NK-92 treated with Interleukin-12 subunit alpha and Interleukin-12 subunit beta, amount 100 ng/mL, for 24 hours (cell line): ENCODE measurements around the gene GPR142.
"Not testable (repeated sequence)": the region's sequence is repeated elsewhere in the genome, so short reads cannot be mapped to it uniquely, and the experiment has no call there.

Experiments
- DNase-seq: peaks from one replicate; lab custom pipeline; 2025; lab: John Stamatoyannopoulos, UW

GPR142 gene

DNA sequence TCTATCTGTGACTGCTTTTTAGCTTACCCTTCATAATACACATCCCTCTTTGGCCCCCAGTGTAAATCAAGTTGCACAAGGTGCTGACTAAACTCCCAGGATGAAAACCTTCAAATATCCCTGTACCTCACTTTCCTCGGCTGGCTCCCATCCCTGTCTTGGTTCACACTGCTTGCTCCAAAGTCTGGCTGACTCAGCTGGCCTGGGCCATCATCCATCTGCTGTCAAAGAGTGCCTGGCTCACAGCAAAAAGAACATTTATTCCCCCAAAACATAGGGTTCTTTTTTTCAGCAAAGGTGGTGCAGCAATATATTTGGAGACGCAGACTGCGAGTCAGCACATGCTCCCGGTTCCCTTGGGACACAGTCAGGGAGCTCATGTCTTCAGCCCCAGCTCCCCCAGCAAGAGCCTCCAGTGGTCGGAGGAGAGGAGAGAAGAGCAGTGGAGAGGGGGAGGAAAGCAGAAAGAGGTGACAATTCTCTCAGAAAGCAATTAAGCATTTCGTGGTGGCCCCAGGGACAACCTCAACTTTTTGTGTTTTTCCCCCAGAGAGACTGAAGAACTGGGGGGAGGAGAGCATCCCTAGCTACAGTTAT lies 26.1 kb downstream of the GPR142 start:
- DNase-seq = no peak

DNA sequence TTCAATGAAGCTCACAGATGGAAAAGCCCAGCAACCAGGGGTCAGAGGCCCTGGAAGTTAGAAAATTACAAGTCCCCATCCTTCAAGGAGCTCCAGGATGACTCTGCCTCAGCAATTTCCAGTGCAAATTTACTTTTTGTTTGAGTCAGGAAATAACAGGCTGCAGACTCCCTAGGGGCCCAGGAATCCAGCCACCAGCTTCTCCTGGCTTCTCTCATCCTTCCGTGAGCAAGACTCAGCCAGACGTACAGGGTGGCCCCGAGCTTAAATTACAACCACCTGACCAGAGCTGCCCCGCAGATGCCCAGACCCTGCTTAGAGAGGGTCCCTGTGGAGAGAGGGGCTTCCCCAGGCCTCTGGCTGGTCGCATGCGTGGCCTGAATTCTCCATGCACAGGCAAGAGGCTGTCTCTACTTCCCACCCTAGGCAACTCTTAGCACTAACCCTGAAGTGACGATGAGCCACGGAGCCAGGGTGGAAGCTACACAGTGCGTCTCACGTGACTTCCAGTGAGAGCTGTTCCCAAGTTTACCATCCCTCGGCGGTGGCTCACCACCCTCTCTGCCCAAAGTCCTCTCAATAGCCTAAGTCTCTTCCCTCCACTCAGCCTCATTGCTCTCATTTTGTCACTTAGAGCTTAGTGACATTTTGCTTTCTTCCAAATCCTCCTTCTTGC lies 27.1 kb downstream of the GPR142 start:
- no peak for DNase-seq

DNA sequence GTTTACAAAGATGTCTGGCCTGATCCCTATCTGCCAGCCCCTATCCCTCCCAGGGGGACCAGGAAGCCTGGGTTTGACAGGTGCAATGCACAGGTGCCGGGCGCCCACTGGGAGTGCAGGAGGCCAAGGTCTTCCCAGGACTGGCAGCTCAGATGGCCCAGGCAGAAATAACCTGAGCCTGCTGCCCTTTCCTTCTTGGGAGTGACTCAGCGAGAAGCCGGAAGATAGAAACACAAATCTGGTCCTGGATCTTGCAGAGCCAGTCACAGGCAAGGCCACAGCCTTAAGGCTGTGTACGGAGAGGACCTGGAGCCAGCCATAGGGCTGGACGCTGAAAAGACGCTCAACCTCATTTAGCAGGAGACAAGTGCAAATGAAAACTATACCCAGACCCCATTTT lies 27.7 kb downstream of the GPR142 start:
- DNase-seq = no peak

DNA sequence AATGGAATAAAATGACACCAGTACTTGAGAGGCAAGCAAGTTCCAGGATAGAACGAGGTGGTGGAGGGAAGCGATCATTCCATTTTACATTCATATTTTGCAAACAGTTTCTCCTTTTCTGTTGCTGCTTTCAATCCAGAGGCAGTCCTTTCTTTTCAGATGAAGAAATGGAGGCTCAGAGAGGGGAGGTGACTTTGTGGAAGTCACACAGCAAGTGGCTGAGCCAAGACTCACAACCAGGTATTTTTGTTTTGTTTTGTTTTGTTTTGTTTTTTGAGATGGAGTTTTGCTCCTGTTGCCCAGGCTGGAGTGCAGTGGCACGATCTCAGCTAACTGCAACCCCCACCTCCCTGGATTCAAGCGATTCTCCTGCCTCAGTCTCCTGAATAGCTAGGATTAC lies 29.3 kb downstream of the GPR142 start:
- no peak for DNase-seq

DNA sequence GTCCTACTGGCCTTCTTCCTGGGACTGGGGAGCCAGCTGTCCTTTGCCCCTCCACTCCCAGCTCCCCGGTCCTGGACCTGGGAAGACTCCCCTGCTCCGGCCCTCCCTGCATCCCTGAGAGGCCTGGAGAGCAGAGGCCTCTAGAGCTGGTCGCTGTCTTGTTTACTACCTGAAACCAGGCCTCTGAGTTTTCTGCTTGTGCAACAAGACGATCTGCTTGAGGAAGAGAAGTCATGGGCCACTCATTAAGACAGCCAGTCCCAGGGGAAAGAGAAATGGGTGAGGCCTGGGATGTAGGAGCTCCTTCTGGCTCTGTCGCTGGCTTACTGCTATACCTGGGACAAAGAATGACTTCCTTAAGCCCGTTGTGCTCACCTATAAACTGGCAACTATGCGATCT lies 34.7 kb downstream of the GPR142 start:
- no peak for DNase-seq

DNA sequence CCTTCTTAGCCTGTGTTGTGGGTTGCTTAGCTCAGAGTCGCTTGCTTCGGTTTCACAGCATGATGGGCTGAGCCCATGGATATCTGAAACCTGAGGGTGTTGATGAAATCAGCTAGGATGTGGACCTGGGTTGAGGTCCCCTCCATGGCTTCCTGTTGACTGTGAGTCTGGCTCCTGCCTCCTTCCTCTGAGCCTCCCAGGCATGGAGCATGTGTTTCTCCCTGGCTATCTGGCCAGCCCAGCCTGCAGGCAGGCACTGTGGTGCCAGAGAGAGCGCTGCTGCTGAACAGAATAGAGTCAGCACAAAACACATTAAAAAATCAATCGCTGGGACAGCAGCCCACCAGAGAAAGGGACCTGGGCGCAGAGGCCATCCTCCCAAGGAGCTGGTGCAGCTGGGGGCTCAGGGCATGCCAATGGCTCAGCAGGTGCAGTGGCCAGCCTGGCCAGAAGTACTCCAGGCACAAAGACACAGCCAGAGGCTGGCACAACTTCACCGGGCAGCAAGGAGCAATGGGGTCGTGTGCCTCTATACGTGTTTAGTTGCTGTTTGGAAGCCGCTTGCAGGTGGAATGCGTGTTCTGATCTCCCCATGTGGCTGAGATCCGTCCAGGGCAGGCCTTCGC lies 36.3 kb downstream of the GPR142 start:
- DNase-seq = no peak

DNA sequence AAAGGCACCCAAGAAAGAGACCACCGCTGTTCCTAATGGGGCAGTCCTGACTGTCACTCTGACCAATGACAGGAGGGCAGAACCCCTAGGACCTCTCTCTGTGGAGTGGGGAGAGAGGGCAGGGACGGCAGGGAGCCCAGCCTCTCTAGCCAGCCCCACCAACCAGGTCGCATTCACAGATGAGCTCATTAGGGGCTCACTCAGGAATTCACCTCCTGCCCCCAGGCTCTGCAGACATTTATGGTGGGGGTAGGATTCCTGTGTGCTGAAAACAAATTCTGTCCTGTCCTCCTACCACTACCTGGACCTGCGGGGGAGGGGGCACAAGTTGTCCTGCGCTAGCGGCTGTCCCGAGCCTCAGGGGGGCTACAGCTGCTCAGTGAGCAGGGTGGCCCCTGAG lies 36.9 kb downstream of the GPR142 start:
- no peak for DNase-seq

DNA sequence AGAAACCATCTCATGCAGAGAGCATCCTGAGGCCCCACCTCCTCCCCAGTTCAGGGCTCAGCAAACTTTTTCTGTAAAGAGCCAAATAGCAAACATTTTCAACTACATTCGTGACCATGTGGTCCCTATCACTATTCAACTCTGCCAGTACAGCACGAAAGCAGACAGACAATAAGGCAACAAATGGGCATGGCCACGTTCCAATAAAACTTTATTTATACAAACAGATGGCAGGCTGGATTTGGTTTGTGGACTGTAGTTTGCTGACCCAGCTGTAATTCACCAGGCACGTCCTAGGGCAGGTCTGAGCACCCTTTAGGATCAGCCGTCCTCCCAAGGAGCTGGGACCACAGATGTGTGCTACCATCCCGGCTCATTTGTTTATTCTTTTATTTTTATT lies 37.5 kb downstream of the GPR142 start:
- no peak for DNase-seq

DNA sequence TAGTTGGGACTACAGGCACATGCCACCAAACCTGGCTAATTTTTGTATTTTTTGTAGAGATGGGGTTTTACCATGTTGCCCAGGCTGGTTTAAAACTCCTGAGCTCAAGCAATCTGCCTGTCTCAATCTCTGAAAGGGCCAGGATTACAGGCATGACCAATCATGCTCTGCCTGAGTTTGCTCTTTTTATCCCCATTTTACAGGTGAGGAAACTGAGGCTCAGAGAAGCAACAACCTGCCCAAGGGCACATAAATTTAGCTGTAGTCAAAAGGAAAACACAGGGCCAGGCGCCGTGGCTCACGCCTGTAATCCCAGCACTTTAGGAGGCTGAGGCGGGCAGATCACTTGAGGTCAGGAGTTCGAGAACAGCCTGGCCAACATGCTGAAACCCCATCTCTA lies 38.0 kb downstream of the GPR142 start:
- DNase-seq = not testable (repeated sequence)

DNA sequence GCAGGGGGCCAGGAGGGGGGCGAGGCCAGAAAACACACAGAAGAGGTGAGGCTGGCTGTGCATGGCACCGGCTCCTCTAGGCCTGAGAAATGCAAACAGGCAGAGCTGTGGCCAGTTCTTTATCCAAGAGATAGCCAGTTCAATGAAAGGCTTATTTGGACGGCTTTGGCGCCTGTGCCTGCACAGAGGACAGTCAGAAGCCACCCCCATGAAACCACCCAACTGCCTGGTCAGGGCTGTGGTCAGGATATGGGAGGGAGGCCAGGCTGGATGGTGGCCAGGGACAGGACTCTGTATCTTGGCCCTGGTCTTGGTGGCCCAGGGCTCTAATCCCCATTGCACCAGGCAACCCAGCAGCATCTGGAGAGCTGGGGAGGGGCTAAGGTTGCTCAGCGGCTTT lies 40.1 kb downstream of the GPR142 start:
- no peak for DNase-seq

DNA sequence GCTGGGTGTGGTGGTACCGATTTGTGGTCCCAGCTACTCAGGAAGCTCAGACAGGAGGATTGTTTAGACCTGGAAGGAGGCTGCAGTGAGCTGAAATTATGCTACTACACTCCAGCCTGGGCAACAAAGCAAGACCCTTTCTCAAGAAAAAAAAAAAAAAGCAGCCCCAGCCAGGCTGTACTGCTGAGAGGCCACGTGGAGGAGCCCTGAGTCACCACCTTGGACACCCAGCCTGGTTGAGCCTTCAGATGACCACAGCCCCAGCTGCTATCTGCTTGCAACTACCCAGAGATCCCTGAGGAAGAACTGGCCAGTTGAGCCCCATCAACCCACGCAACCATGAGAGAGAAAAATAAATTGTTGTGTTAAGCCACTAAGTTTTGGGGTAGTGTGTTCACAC lies 41.0 kb downstream of the GPR142 start:
- no peak for DNase-seq

DNA sequence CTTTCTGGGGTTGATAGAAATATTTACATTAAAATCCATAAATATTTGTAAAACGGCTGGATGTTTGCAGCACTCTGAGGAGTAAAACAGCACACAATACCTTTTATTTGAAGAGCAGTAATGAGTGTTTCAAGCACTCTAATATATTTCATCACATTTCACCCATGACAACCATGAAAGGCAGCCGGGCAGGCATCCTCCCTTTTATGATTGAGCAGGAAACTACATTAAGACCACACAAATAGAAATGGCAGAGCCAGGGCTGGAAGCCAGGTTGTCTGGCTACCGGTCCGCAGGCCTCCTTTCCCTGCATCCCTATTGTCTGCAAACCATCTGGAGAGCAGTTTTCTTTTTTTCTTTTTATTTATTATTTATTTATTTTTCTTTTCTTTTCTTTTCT lies 41.5 kb downstream of the GPR142 start:
- DNase-seq = no peak

DNA sequence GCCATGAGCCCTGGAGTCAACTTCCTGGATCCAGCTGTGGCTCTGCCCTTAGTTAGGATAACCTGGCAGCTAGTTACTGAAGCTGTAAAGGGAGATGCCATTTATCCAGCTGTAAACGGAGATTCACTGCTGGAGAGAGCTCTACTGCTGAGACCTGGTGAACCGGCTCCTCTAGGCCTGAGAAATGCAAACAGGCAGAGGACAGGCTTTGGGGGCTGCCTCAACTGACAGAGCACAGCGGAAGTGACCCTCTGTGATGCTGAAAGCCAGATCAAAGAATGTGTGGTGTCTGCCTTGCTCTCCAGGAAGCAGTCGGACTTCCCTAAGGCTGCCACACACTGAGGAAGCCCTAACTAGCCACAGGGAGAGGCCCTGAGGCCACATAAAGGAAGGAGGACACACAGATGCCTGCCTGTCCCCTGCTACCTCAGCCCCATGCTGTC lies 42.7 kb downstream of the GPR142 start:
- no peak for DNase-seq

DNA sequence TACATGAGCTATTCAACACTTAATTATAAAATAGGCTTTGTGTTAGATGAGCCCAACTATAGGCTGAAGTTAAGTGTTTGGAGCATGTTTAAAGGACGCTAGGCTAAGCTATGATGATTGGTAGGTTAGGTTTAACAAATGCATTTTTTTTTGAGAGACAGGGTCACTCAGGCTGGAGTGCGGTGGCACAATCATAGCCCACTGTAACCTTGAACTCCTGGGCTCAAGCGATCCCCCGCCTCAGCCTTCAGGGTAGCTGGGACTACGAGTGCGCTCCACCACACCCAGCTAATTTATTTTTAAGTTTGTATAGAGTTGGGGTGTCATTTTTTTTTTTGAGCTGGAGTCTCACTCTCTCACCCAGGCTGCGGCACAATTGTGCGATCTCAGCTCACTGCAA lies 45.3 kb downstream of the GPR142 start:
- DNase-seq = no peak

DNA sequence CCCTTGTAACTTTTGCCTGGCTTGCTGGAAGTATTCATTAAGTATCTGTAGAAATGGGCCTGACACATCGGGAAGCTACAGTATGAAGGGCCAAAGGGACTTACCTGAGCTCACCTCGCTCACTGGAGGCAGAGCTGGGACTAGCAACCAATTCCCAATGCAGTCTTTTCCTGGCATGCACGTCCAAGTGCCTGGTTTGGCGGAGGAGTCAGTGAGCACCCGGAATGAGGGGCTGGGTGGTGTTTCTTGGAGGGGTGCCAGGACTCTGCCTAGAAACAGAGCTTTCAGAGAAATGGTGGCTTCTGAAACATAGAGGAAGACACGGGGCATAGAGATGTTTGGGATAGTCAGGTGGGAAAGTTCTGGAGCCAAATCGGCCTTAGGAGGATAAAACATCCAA lies 46.2 kb downstream of the GPR142 start:
- no peak for DNase-seq

DNA sequence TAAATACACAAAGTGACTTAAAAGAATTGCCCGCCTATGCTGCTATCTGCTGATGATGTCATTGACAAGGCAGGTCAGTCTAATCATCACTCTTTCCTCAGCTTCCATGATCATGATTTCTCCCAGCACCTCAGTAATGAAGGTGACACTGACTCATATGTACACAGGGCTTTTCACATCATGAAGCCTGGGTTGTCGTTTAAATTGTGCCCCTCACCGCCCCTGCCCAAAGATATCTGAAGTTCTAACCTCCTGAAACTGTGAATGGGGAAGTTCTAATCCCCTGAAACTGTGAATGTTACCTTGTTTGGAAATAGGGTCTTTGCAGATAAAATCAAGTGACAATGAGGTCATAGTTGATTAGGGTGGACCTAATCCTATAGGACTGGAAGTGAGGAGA lies 47.2 kb downstream of the GPR142 start:
- DNase-seq = no peak

DNA sequence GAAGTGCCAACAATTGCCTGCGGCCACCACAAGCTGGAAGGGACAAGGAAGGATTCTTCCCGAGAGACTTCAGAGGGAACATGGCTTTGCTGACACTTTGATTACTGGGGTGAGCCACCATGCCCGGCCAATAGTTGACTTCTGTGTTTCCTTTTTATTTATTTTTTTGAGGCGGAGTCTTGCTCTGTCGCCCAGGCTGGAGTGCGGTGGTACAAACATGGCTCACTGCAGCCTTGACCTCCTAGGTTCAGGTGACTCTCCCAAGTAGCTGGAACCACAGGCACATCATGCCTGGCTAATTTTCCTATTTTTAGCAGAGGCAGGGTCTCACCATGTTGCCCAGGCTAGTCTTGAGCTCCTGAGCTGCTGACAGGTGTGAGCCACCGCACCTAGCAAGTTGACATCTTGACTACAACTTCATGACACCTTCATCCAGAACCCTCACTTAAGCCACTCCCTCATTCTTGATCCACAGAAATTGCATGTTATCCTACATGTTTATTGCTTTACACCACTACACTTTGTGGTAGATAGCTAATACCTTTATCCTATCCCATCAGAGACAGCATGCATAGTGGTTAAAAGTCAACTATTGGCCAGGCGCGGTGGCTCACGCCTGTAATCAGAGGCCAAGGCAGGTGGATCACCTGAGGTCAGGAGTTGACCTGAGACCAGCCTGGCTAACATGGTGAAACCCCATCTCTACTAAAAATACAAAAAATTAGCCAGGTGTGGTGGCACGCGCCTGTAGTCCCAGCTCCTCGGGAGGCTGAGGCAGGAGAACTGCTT lies 48.5 kb downstream of the GPR142 start:
- no peak for DNase-seq

DNA sequence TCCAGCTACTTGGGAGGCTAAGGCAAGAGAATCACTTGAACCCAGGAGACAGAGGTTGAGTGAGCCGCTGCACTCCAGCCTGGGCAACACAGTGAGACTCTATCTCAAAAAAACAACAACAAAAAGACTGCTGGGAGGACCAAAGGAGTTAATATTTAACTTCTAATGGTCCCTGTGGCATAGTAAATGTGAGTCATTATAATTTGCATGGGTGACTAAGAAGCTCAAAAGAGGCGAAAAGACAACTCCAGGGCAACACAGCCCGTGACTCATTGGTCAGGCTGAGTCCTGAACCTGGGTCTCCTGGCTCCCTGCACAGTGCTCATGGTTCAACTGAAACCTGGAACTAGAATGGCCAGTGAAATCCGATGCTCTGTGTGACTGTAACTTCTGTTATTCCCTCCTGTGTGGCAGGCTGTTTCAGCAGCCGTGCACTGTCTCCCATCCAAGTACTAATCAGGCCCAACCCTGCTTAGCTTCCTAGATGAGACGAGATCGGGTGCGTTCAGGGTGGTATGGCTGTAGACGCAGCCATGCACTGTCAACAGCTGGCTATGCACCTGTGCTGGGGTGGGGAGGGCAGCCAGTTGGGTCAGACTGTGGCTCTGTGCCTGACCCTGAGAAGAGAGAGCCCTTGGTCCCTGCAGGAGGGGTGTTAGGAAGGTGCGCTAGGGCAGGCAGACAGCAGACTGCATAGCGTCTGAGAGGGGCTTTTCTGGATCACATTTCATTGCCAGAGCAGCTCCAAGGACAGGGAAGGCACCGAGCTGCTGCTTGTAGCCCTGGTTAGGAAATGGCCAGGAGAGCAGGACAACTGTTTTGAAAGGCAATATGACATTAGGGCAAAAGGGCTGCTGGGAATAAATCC lies 50.1 kb downstream of the GPR142 start:
- peak; percentile 42 for DNase-seq

DNA sequence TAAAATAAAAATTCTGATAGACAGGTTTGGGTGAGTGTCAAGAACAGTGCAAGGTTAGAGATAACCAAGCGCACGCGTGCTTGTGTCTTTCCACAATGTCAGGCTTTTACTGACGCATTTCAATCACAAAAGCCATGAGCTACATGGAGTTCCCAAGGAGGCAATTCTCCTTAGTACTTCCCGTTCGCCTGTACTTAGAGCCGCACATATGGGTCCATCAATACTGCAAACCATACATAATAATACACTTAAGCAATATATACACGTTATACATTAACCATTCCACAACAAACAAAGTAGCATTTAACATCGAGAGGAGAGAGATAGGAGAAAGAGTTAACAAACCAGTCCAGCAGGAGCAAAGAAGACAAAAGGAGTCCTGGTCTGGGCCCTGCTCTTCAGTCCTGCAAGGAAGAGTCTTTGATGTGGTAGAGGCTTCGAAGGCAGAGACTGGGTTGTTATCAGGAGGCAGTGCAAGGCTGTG lies 52.7 kb downstream of the GPR142 start:
- DNase-seq = no peak
